NCI-H748 (cell line): ENCODE results near the gene AAMP.
"Not testable (repeated sequence)": the region's sequence is repeated elsewhere in the genome, so short reads cannot be mapped to it uniquely, and the experiment has no call there.

Experiments used
- DNase-seq: peaks from one replicate; lab custom pipeline; 2025; ENCODE audit not compliant: unreplicated experiment; lab: John Stamatoyannopoulos, UW

AAMP gene

GRCh38 chr2:218269900-218270720 lies at the start of gene AAMP, which contains the start of gene PNKD:
AAMP (minus strand) TSS chr2:218270137; CDS start chr2:218270086, 51 bp downstream.
PNKD (plus strand) TSS chr2:218270519; CDS start chr2:218270536, 17 bp downstream.
- DNase-seq: peak; percentile 99

GRCh38 chr2:218318241-218318640 lies 48.3 kb upstream of the AAMP start:
- DNase-seq: no peak

- DNase-seq: no peak
Measured at GRCh38 chr2:218317835-218318234, 47.9 kb upstream of the AAMP start.

GRCh38 chr2:218317303-218317630 lies 47.3 kb upstream of the AAMP start:
- no peak for DNase-seq

GRCh38 chr2:218315397-218315796 lies 45.5 kb upstream of the AAMP start:
- DNase-seq: no peak

- not testable (repeated sequence) for DNase-seq
Measured at GRCh38 chr2:218314764-218315163, 44.8 kb upstream of the AAMP start.

GRCh38 chr2:218313356-218313755 lies 43.4 kb upstream of the AAMP start:
- no peak for DNase-seq

- peak; percentile 30 for DNase-seq
Measured at GRCh38 chr2:218312267-218312756, 42.4 kb upstream of the AAMP start.

- not testable (repeated sequence) for DNase-seq
Measured at GRCh38 chr2:218311541-218312266, 41.8 kb upstream of the AAMP start.

GRCh38 chr2:218310853-218311540 lies 41.1 kb upstream of the AAMP start:
- DNase-seq: no peak

GRCh38 chr2:218307415-218308090 lies 37.6 kb upstream of the AAMP start:
- no peak for DNase-seq

- DNase-seq: no peak
Measured at GRCh38 chr2:218306184-218306920, 36.4 kb upstream of the AAMP start.

- DNase-seq: no peak
Measured at GRCh38 chr2:218305383-218305782, 35.4 kb upstream of the AAMP start.

GRCh38 chr2:218301176-218301819 lies 31.4 kb upstream of the AAMP start:
- DNase-seq: peak; percentile 86

- no peak for DNase-seq
Measured at GRCh38 chr2:218300141-218300540, 30.2 kb upstream of the AAMP start.

- no peak for DNase-seq
Measured at GRCh38 chr2:218298314-218298875, 28.5 kb upstream of the AAMP start.

GRCh38 chr2:218296847-218297246 lies 26.9 kb upstream of the AAMP start:
- DNase-seq: no peak

GRCh38 chr2:218296200-218296599 lies 26.3 kb upstream of the AAMP start:
- no peak for DNase-seq

GRCh38 chr2:218295029-218295428 lies 25.1 kb upstream of the AAMP start:
- peak; percentile 22 for DNase-seq
